Measurements from ENCODE around the gene KLHL17. TPM values are rescaled to one million over a fixed set of nuclear protein-coding genes. Genes with fewer than 3 reads are reported as not detected.

KLHL17 gene
- total and polyA plus RNA-seq, 4 donors: 0.98 to 5.4 (median 2.1) TPM

DNA sequence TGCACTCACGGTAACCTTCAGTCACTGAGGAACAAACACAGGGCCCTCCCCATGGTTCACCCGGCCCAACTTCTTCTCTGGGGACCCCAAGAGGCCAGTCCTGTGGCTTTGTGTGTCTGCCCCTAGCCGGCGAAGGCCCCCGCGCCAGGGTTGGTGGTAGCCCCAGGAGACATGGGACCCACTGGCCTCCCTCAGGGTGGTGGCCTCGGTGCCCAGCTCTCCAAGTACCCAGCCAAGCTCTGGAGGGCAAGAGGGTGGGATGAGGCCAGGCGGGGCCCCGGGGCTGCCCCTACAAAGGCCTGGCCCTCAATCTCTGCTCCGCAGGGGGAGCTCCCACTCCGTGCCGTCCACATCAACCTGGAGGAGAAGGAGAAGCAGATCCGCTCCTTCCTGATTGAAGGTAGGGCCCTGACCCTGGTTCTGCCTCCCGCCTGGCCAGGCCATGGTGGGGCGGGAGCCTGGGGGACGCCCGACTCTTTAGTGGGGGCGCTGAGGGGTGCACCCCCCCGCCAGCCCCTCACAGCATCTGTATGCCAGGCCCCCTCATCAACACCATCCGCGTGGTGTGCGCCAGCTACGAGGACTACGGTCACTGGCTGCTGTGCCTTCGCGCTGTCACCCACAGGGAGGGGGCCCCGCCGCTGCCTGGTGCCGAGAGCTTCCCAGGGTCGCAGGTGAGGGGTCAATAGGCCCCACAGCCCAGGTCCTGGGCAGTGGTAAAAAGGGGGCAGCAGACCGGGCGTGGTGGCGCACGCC, 11.5 kb downstream of the KLHL17 start:
- Histone ChIP-seq H3K27ac (ENCODE audit: low read depth in 1 of 2, low read length in 2 of 2) (no peak overlapping the region), H3K27me3 (ENCODE audit: control insufficient read depth in 4 of 4, insufficient read depth in 4 of 4, low read length in 3 of 4) (peaks cover 0 to 26% (median 2%) of the 10 kb centered on the region in 4 donors), H3K36me3 (ENCODE audit: control insufficient read depth in 4 of 4, insufficient read depth in 3 of 4, low read depth in 1 of 4, low read length in 3 of 4) (no peaks in the 10 kb centered on the region), H3K9me3 (ENCODE audit: control insufficient read depth in 4 of 4, low read length in 3 of 4) (no peaks in the 10 kb centered on the region), H3K4me3 (ENCODE audit: low read depth in 1 of 3, low read length in 3 of 3) (no peak overlapping the region), H3K4me1 (ENCODE audit: control insufficient read depth in 4 of 4, insufficient read depth in 4 of 4, low read length in 3 of 4) (peaks cover 0 to 8% (median 2%) of the 10 kb centered on the region in 4 donors), H3K9ac (ENCODE audit: low read depth in 1 of 2, low read length in 2 of 2) (no peak overlapping the region)
- WGBS: 79% methylated on average over 34 of the region's 34 CpGs
- DNase-seq (ENCODE audit: low spot score): no peak
- no peak for TF ChIP-seq TAF1 (conservative IDR thresholded peaks at IDR 0.05)
- TF ChIP-seq GABPA (IDR thresholded peaks at IDR 0.05 in 1 of 2, conservative IDR thresholded peaks at IDR 0.05 in 1 of 2): no peak
- TF ChIP-seq, protein P1, sequence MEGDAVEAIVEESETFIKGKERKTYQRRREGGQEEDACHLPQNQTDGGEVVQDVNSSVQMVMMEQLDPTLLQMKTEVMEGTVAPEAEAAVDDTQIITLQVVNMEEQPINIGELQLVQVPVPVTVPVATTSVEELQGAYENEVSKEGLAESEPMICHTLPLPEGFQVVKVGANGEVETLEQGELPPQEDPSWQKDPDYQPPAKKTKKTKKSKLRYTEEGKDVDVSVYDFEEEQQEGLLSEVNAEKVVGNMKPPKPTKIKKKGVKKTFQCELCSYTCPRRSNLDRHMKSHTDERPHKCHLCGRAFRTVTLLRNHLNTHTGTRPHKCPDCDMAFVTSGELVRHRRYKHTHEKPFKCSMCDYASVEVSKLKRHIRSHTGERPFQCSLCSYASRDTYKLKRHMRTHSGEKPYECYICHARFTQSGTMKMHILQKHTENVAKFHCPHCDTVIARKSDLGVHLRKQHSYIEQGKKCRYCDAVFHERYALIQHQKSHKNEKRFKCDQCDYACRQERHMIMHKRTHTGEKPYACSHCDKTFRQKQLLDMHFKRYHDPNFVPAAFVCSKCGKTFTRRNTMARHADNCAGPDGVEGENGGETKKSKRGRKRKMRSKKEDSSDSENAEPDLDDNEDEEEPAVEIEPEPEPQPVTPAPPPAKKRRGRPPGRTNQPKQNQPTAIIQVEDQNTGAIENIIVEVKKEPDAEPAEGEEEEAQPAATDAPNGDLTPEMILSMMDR (IDR thresholded peaks at IDR 0.05; ENCODE audit: low read depth, low read length, missing input control): no peak
- TF ChIP-seq JUND (IDR thresholded peaks at IDR 0.05): no peak

- Histone ChIP-seq H3K4me1 (ENCODE audit: control insufficient read depth in 4 of 4, insufficient read depth in 4 of 4, low read length in 3 of 4) (peaks cover 0 to 6% (median under 1%) of the 10 kb centered on the region in 4 donors), H3K36me3 (ENCODE audit: control insufficient read depth in 4 of 4, insufficient read depth in 3 of 4, low read depth in 1 of 4, low read length in 3 of 4) (no peaks in the 10 kb centered on the region), H3K27ac (ENCODE audit: low read depth in 1 of 2, low read length in 2 of 2) (no peak overlapping the region), H3K9me3 (ENCODE audit: control insufficient read depth in 4 of 4, low read length in 3 of 4) (no peaks in the 10 kb centered on the region), H3K27me3 (ENCODE audit: control insufficient read depth in 4 of 4, insufficient read depth in 4 of 4, low read length in 3 of 4) (peaks cover 0 to 26% (median 2%) of the 10 kb centered on the region in 4 donors), H3K9ac (ENCODE audit: low read depth in 1 of 2, low read length in 2 of 2) (no peak overlapping the region), H3K4me3 (ENCODE audit: low read depth in 1 of 3, low read length in 3 of 3) (no peak overlapping the region)
- DNase-seq (ENCODE audit: low spot score): no peak
- 89% methylated on average over 28 of the region's 28 CpGs for WGBS
- TF ChIP-seq, protein P1 (IDR thresholded peaks at IDR 0.05; ENCODE audit: low read depth, low read length, missing input control): no peak
Measured at GRCh38 chr1:972726-973458, 12.5 kb downstream of the KLHL17 start.

DNA sequence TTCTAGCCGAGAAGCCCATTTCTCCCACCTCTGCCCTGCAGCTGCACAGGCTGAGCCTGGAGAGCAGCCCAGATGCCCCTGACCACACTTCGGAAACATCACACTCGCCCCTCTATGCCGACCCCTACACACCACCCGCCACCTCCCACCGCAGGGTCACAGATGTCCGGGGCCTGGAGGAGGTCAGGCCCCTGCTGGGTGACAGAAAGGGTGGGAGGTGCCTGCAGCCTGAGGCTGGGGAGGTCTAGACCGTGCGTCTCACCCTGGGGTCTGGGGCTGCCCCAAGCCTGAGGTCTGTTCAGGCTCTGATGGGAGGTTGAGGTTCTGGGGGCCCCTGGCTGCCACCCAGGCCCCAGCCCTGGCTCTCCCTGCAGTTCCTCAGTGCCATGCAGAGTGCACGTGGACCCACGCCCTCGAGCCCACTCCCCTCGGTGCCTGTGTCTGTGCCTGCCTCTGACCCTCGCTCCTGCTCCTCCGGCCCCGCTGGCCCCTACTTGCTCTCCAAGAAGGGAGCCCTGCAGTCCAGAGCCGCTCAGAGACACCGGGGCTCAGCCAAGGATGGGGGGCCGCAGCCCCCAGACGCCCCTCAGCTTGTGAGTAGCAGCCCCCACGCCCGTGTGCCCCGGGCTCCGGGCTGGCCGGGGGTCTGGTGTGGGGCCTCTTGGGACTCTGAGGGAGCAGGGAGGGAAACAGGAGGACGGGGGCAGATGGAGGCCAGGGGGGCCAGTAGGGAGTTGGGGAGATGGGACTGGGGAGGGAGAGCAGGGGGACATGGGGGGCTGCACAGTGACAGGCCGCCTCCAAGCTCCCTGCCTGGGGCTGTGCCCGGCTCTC, 13.3 kb downstream of the KLHL17 start:
- H3K9ac ChIP-seq (ENCODE audit: low read depth in 1 of 2, low read length in 2 of 2): no peak overlapping the region
- H3K36me3 ChIP-seq (ENCODE audit: control insufficient read depth in 4 of 4, insufficient read depth in 3 of 4, low read depth in 1 of 4, low read length in 3 of 4): no peaks in the 10 kb centered on the region
- peaks cover 0 to 6% (median under 1%) of the 10 kb centered on the region in 4 donors for H3K4me1 ChIP-seq (ENCODE audit: control insufficient read depth in 4 of 4, insufficient read depth in 4 of 4, low read length in 3 of 4)
- peaks cover 0 to 26% (median 2%) of the 10 kb centered on the region in 4 donors for H3K27me3 ChIP-seq (ENCODE audit: control insufficient read depth in 4 of 4, insufficient read depth in 4 of 4, low read length in 3 of 4)
- H3K27ac ChIP-seq (ENCODE audit: low read depth in 1 of 2, low read length in 2 of 2): no peak overlapping the region
- no peaks in the 10 kb centered on the region for H3K9me3 ChIP-seq (ENCODE audit: control insufficient read depth in 4 of 4, low read length in 3 of 4)
- no peak overlapping the region for H3K4me3 ChIP-seq (ENCODE audit: low read depth in 1 of 3, low read length in 3 of 3)
- no peak for DNase-seq (ENCODE audit: low spot score)
- WGBS: 83% methylated on average over 28 of the region's 28 CpGs
- TF ChIP-seq, protein P2, sequence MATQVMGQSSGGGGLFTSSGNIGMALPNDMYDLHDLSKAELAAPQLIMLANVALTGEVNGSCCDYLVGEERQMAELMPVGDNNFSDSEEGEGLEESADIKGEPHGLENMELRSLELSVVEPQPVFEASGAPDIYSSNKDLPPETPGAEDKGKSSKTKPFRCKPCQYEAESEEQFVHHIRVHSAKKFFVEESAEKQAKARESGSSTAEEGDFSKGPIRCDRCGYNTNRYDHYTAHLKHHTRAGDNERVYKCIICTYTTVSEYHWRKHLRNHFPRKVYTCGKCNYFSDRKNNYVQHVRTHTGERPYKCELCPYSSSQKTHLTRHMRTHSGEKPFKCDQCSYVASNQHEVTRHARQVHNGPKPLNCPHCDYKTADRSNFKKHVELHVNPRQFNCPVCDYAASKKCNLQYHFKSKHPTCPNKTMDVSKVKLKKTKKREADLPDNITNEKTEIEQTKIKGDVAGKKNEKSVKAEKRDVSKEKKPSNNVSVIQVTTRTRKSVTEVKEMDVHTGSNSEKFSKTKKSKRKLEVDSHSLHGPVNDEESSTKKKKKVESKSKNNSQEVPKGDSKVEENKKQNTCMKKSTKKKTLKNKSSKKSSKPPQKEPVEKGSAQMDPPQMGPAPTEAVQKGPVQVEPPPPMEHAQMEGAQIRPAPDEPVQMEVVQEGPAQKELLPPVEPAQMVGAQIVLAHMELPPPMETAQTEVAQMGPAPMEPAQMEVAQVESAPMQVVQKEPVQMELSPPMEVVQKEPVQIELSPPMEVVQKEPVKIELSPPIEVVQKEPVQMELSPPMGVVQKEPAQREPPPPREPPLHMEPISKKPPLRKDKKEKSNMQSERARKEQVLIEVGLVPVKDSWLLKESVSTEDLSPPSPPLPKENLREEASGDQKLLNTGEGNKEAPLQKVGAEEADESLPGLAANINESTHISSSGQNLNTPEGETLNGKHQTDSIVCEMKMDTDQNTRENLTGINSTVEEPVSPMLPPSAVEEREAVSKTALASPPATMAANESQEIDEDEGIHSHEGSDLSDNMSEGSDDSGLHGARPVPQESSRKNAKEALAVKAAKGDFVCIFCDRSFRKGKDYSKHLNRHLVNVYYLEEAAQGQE (IDR thresholded peaks at IDR 0.05): no peak
- TF ChIP-seq RXRA (IDR thresholded peaks at IDR 0.05) (no peak), FOXA2 (IDR thresholded peaks at IDR 0.05) (no peak), TAF1 (conservative IDR thresholded peaks at IDR 0.05) (no peak), HNF4G (IDR thresholded peaks at IDR 0.05) (no peak), FOXA1 (IDR thresholded peaks at IDR 0.05) (no peak), GABPA (IDR thresholded peaks at IDR 0.05 in 1 of 2, conservative IDR thresholded peaks at IDR 0.05 in 1 of 2) (no peak), RAD21 (IDR thresholded peaks at IDR 0.05) (no peak), JUND (IDR thresholded peaks at IDR 0.05) (no peak)
- TF ChIP-seq, protein P1 (IDR thresholded peaks at IDR 0.05; ENCODE audit: low read depth, low read length, missing input control): no peak
- TF ChIP-seq, protein P3, sequence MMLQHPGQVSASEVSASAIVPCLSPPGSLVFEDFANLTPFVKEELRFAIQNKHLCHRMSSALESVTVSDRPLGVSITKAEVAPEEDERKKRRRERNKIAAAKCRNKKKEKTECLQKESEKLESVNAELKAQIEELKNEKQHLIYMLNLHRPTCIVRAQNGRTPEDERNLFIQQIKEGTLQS (IDR thresholded peaks at IDR 0.05): no peak
